Esophagus muscularis mucosa (tissue), 3 donors: ENCODE data around the gene NCAPH2.

Experiments
- POLR2AphosphoS5 ChIP-seq, 2 donors: sonication (generic); formaldehyde crosslinking; IDR thresholded peaks; one replicate each; pipeline ENCODE4 v1.6.1; 2017; ENCODE audit warnings: antibody characterized with exemption in 2 of 2
- TF ChIP-seq, protein P1 (sequence below), 3 experiments: fragments of 200-600 bp in 2 of 3; fragments of 450-650 bp in 1 of 3; sonication (generic) in 2 of 3; IDR thresholded peaks; one replicate each; pipeline ENCODE4 v1.5.1; 2017 to 2019; ENCODE audit warnings: antibody characterized with exemption in 3 of 3, mild to moderate bottlenecking in 2 of 3, moderate library complexity in 1 of 3

DNA sequence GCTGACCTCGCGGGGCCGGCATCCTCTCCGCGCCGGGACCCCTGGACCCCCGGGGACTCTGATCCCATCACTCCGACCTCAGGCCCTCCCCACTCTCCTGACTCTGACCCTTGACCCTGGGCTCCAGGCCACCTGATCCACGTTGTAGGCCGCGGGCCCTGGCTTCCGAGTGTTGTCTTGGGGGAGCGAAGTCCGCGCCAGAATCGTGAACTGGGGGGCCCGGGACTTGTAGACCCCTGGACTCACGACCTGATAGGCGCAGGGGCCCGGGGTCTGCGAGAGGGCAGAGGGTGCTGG lies 22.5 kb downstream of the NCAPH2 start:
- TF ChIP-seq, protein P1, sequence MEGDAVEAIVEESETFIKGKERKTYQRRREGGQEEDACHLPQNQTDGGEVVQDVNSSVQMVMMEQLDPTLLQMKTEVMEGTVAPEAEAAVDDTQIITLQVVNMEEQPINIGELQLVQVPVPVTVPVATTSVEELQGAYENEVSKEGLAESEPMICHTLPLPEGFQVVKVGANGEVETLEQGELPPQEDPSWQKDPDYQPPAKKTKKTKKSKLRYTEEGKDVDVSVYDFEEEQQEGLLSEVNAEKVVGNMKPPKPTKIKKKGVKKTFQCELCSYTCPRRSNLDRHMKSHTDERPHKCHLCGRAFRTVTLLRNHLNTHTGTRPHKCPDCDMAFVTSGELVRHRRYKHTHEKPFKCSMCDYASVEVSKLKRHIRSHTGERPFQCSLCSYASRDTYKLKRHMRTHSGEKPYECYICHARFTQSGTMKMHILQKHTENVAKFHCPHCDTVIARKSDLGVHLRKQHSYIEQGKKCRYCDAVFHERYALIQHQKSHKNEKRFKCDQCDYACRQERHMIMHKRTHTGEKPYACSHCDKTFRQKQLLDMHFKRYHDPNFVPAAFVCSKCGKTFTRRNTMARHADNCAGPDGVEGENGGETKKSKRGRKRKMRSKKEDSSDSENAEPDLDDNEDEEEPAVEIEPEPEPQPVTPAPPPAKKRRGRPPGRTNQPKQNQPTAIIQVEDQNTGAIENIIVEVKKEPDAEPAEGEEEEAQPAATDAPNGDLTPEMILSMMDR (IDR thresholded peaks at IDR 0.05): no peak
- no peak for TF ChIP-seq POLR2AphosphoS5 (IDR thresholded peaks at IDR 0.05)
